GM23338 (cell line): ENCODE data around the gene TIMM8B. TPM values are rescaled to one million over a fixed set of nuclear protein-coding genes. Genes with fewer than 3 reads are reported as not detected.

ENCODE experiments used
- ATAC-seq: fragments of 200-7000 bp; cut with Tn5 transposase; 3 replicates; pipeline ENCODE4 v1.9.1; 2020
- DNase-seq: peaks from one replicate; pipeline ENCODE4 v3.0.0-alpha.2; 2015; ENCODE audit warnings: low spot score
- H2AFZ ChIP-seq: fragments of 200-600 bp; sonication (generic); 2 replicates; pipeline ENCODE4 v1.8.0; 2016; ENCODE audit warnings: antibody characterized with exemption, mild to moderate bottlenecking, moderate library complexity
- H3F3A ChIP-seq: fragments of 200-600 bp; sonication (generic); replicated peaks from 2 replicates; pipeline ENCODE4 v1.8.0; 2017; ENCODE audit warnings: antibody characterized with exemption, mixed run types, low read depth
- H3K27ac ChIP-seq: fragments of 200-600 bp; sonication (generic); 2 replicates; pipeline ENCODE4 v1.6.1; 2016; ENCODE audit warnings: low read depth
- H3K27me3 ChIP-seq: fragments of 200-600 bp; sonication (generic); 2 replicates; pipeline ENCODE4 v1.8.0; 2016; ENCODE audit warnings: mild to moderate bottlenecking, mixed run types, moderate library complexity; ENCODE audit not compliant: insufficient read depth
- H3K36me3 ChIP-seq: fragments of 200-600 bp; sonication (generic); 2 replicates; pipeline ENCODE4 v1.8.0; 2016; ENCODE audit warnings: mild to moderate bottlenecking; ENCODE audit not compliant: insufficient read depth
- H3K4me1 ChIP-seq: fragments of 200-600 bp; sonication (generic); 2 replicates; pipeline ENCODE4 v1.8.0; 2016; ENCODE audit warnings: mild to moderate bottlenecking, moderate library complexity; ENCODE audit not compliant: insufficient read depth
- H3K4me2 ChIP-seq: fragments of 200-600 bp; sonication (generic); 2 replicates; pipeline ENCODE4 v1.7.1; 2017; ENCODE audit warnings: mixed run types
- H3K4me3 ChIP-seq: fragments of 200-600 bp; sonication (generic); 2 replicates; pipeline ENCODE4 v1.6.1; 2016; ENCODE audit warnings: mixed run types
- H3K79me2 ChIP-seq: fragments of 200-600 bp; sonication (generic); replicated peaks from 2 replicates; pipeline ENCODE4 v1.8.0; 2017; ENCODE audit warnings: mild to moderate bottlenecking; ENCODE audit not compliant: insufficient read depth
- H3K9me2 ChIP-seq: fragments of 200-600 bp; sonication (generic); 2 replicates; pipeline ENCODE4 v1.8.0; 2017; ENCODE audit not compliant: insufficient read depth
- H4K20me1 ChIP-seq: fragments of 200-600 bp; sonication (generic); replicated peaks from 2 replicates; pipeline ENCODE4 v1.8.0; 2017; ENCODE audit warnings: mild to moderate bottlenecking; ENCODE audit not compliant: insufficient read depth
- H3K27ac Mint-ChIP-seq: 2 replicates; pipeline ENCODE4 v1.8.0; 2020; ENCODE audit warnings: inconsistent platforms, mild to moderate bottlenecking, moderate library complexity, mixed read lengths
- H3K27me3 Mint-ChIP-seq: 3 replicates; pipeline ENCODE4 v1.8.0; 2022; ENCODE audit warnings: low read depth, mild to moderate bottlenecking, moderate library complexity, mixed read lengths, inconsistent platforms; ENCODE audit not compliant: insufficient read depth, poor library complexity
- H3K36me3 Mint-ChIP-seq: 3 replicates; pipeline ENCODE4 v1.8.0; 2021; ENCODE audit warnings: low read depth, mild to moderate bottlenecking, inconsistent platforms, moderate library complexity, mixed read lengths
- H3K4me1 Mint-ChIP-seq: 3 replicates; pipeline ENCODE4 v1.8.0; 2020; ENCODE audit warnings: mild to moderate bottlenecking, inconsistent platforms, mixed read lengths
- H3K4me3 Mint-ChIP-seq: 3 replicates; pipeline ENCODE4 v1.8.0; 2021; ENCODE audit warnings: moderate library complexity, mild to moderate bottlenecking, inconsistent platforms, mixed read lengths
- H3K9me3 Mint-ChIP-seq: 3 replicates; pipeline ENCODE4 v1.8.0; 2020; ENCODE audit warnings: moderate library complexity, mild to moderate bottlenecking, inconsistent platforms, mixed read lengths
- CREB1 ChIP-seq: fragments of 250-450 bp; sonication (Bioruptor Pico); IDR thresholded peaks from 2 replicates; pipeline ENCODE4 v1.5.0; 2020; ENCODE audit warnings: low read depth, mild to moderate bottlenecking, moderate library complexity
- CTCF ChIP-seq, 2 experiments: fragments of 200-600 bp in 1 of 2; sonication (generic) in 1 of 2; conservative IDR thresholded peaks; 2 replicates each; pipeline versions ENCODE4 v1.5.1 to v1.6.1; 2016 to 2017; ENCODE audit warnings: antibody characterized with exemption in 2 of 2, low read depth in 2 of 2, mild to moderate bottlenecking in 2 of 2, moderate library complexity in 1 of 2
- ETS1 ChIP-seq: IDR thresholded peaks from 2 replicates; pipeline ENCODE4 v1.6.1; 2016; ENCODE audit warnings: antibody characterized with exemption
- EZH2 ChIP-seq: fragments of 200-600 bp; sonication (generic); IDR thresholded peaks from one replicate; pipeline ENCODE4 v1.8.0; 2017; ENCODE audit warnings: antibody characterized with exemption, mild to moderate bottlenecking, low read depth; ENCODE audit not compliant: unreplicated experiment
- EZH2phosphoT487 ChIP-seq: fragments of 200-600 bp; sonication (generic); IDR thresholded peaks from one replicate; pipeline ENCODE4 v1.8.1; 2018; ENCODE audit warnings: antibody characterized with exemption; ENCODE audit not compliant: unreplicated experiment
- JUNB ChIP-seq: IDR thresholded peaks from one replicate; pipeline ENCODE4 v1.6.1; 2016; ENCODE audit warnings: antibody characterized with exemption; ENCODE audit not compliant: unreplicated experiment
- POLR2AphosphoS5 ChIP-seq: IDR thresholded peaks from 2 replicates; pipeline ENCODE4 v1.6.1; 2016; ENCODE audit warnings: antibody characterized with exemption, low read depth
- REST ChIP-seq: IDR thresholded peaks from one replicate; pipeline ENCODE4 v1.6.1; 2018; ENCODE audit warnings: antibody characterized with exemption; ENCODE audit not compliant: unreplicated experiment
- STAT1 ChIP-seq: IDR thresholded peaks from one replicate; pipeline ENCODE4 v1.6.1; 2016; ENCODE audit warnings: antibody characterized with exemption; ENCODE audit not compliant: unreplicated experiment
- ZNF331 ChIP-seq: fragments of 250-450 bp; sonication (Bioruptor Pico); IDR thresholded peaks from 2 replicates; pipeline ENCODE4 v1.5.0; 2020; ENCODE audit warnings: low read depth, mild to moderate bottlenecking, moderate library complexity
- polyA plus RNA-seq: library from polyadenylated mRNA; unstranded; fragments of >200 nt; fragmentation: Nextera tagmentation; extraction: Ambion mirVana; gene quantifications from 2 replicates; pipeline ENCODE4 v1.2.1, GENCODE V29; 2016
- total RNA-seq: library from RNA; depleted of rRNA; stranded (reverse); fragments of >200 nt; shearing (Covaris generic); gene quantifications from 2 replicates; pipeline ENCODE4 v1.2.3, GENCODE V29; 2014

Gene TIMM8B
- total and polyA plus RNA-seq, 2 experiments from 2014 or later, result 52.4 to 251 TPM

- peak within 1 kb of the TSS; percentile 100 for H3K27ac Mint-ChIP-seq
- Histone ChIP-seq H2AFZ (peak within 1 kb of the TSS; percentile 87), H4K20me1 (no peaks in the 10 kb centered on the region; the same call in 1 of the 2 replicates), H3K27me3 (no peaks in the 10 kb centered on the region), H3K4me2 (peak within 1 kb of the TSS; percentile 97), H3K9me2 (no peaks in the 10 kb centered on the region), H3K4me3 (peak within 1 kb of the TSS; percentile 93), H3K79me2 (peaks cover 20% of the 10 kb centered on the region), H3F3A (no peaks in the 10 kb centered on the region), H3K27ac (peak within 1 kb of the TSS; percentile 98), H3K36me3 (peaks cover 9% of the 10 kb centered on the region; the same call in 1 of the 2 replicates), H3K4me1 (peaks cover 5% of the 10 kb centered on the region)
- peaks cover 10% of the 10 kb centered on the region for H3K27me3 Mint-ChIP-seq
- ATAC-seq (peak; percentile 93), DNase-seq (peak; percentile 92)
- H3K4me3 Mint-ChIP-seq, result peak within 1 kb of the TSS; percentile 97
- TF ChIP-seq POLR2AphosphoS5 (peak; percentile 78), CREB1 (CRISPR knock-in tag) (0 out of 2 replicates have a peak, but pooled peaks have one; percentile 5), EZH2phosphoT487 (no peak)
- peaks cover 20% of the 10 kb centered on the region for H3K36me3 Mint-ChIP-seq
- peaks cover 8% of the 10 kb centered on the region for H3K4me1 Mint-ChIP-seq
- H3K9me3 Mint-ChIP-seq, result no peaks in the 10 kb centered on the region
Observed at GRCh38 chr11:112073941-112074811, 12.4 kb downstream of the TIMM8B start, which contains the start of the genes NKAPD1 and PIH1D2. TSS of gene NKAPD1 (plus strand) at chr11:112074299. CDS start at chr11:112075575, 1,276 bp downstream. TSS of gene PIH1D2 (minus strand) at chr11:112074017. CDS start at chr11:112073174, 843 bp downstream.

- ATAC-seq (no peak), DNase-seq (no peak)
- Histone ChIP-seq H3K9me2 (no peaks in the 10 kb centered on the region), H3K27me3 (no peaks in the 10 kb centered on the region), H3K27ac (no peak overlapping the region), H3K79me2 (no peaks in the 10 kb centered on the region), H4K20me1 (0 out of 2 replicates have a peak, but pooled peaks cover 6% of the 10 kb centered on the region), H3K4me1 (no peaks in the 10 kb centered on the region), H2AFZ (no peak overlapping the region), H3K4me3 (no peak overlapping the region), H3K36me3 (peaks cover 7% of the 10 kb centered on the region; the same call in 1 of the 2 replicates), H3F3A (no peaks in the 10 kb centered on the region), H3K4me2 (no peak overlapping the region)
- H3K27ac Mint-ChIP-seq, result no peak overlapping the region
- no peaks in the 10 kb centered on the region for H3K4me1 Mint-ChIP-seq
- H3K9me3 Mint-ChIP-seq, result no peaks in the 10 kb centered on the region
- peaks cover 31% of the 10 kb centered on the region; the same call in 2 of the 3 replicates for H3K36me3 Mint-ChIP-seq
- TF ChIP-seq CTCF (conservative IDR thresholded peaks at IDR 0.05; ENCODE audit: low read depth in 2 of 2) (no peak), REST (no peak), EZH2 (no peak), STAT1 (no peak), EZH2phosphoT487 (no peak), ETS1 (no peak), ZNF331 (CRISPR knock-in tag) (no peak), JUNB (no peak), POLR2AphosphoS5 (no peak), CREB1 (CRISPR knock-in tag) (no peak)
- H3K4me3 Mint-ChIP-seq, result no peak overlapping the region
- no peaks in the 10 kb centered on the region for H3K27me3 Mint-ChIP-seq
Observed at GRCh38 chr11:112062923-112063322, 23.6 kb downstream of the TIMM8B start.
